ENCODE results near the gene EXOSC7.

DNA sequence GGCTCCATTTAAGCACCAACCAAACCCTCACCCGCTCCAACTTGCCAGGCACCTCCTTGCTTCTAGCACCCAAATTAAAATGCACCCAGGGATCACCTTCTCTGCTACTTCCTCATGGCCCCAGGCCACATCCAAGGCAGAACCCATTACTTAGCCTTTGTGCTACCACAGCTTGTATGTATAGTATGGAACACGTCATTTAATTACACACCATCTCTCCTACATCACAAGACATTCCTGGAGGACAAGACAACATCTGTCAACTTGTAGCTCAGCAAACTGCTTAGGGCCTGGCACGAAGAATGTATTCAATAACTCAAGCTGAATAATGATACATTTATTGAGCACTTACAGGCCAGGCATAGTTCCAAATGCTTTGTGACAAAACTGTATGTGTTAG is 23.4 kb upstream of the EXOSC7 start:
- TF ChIP-seq RCOR1 (IDR thresholded peaks at IDR 0.05; ENCODE audit: insufficient replicate concordance, low read length) (no peak), RFX5 (IDR thresholded peaks at IDR 0.05; ENCODE audit: low read depth, low read length) (no peak)
- TF ChIP-seq, protein P1, sequence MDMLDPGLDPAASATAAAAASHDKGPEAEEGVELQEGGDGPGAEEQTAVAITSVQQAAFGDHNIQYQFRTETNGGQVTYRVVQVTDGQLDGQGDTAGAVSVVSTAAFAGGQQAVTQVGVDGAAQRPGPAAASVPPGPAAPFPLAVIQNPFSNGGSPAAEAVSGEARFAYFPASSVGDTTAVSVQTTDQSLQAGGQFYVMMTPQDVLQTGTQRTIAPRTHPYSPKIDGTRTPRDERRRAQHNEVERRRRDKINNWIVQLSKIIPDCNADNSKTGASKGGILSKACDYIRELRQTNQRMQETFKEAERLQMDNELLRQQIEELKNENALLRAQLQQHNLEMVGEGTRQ (IDR thresholded peaks at IDR 0.05; ENCODE audit: low read depth, low read length): no peak

Data from IMR-90 (cell line).